ELR (cell line): ENCODE results near the gene SNRNP27.
A peak's percentile ranks its signal among the peaks of the same experiment; 100 is the strongest.
"Not testable (repeated sequence)": the region's sequence is repeated elsewhere in the genome, so short reads cannot be mapped to it uniquely, and the experiment has no call there.

Experiments used
- DNase-seq: peaks from one replicate; pipeline ENCODE4 v3.0.0-alpha.2; 2015; ENCODE audit warnings: low read depth

The SNRNP27 gene

GRCh38 chr2:69946351-69947324 lies 52.9 kb downstream of the SNRNP27 start:
- DNase-seq = peak; percentile 89

DNA sequence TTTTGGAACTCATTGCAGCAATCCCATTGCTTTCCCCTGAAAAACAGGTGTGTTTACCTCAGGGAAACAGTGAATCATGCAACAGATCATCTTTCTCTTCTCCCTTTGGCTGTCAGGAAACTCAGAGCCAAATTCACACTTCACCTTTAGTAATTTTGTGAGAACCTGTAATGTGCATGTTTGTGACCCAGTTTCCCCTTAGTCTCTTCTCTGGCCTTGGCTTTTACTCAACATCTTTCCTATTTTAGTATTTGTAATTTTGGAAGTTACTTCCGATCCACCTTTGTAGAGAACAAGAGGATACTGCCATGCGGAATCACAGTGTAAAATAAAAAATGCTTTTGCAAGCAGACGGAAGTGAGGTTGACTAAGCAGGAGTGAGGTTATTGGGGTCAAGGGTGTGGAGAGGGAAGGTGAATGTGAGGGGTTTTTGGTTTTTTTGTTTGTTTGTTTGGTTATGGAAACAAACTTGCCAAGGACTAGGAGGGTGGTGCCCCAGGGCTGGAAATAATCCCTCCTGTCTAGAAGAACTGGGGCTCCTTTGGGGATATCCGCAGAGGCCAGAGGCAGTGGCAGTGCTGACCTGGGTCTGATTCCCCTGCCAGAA lies 53.7 kb downstream of the SNRNP27 start:
- DNase-seq = no peak

- no peak for DNase-seq
Measured at GRCh38 chr2:69948032-69948962, 54.5 kb downstream of the SNRNP27 start.

DNA sequence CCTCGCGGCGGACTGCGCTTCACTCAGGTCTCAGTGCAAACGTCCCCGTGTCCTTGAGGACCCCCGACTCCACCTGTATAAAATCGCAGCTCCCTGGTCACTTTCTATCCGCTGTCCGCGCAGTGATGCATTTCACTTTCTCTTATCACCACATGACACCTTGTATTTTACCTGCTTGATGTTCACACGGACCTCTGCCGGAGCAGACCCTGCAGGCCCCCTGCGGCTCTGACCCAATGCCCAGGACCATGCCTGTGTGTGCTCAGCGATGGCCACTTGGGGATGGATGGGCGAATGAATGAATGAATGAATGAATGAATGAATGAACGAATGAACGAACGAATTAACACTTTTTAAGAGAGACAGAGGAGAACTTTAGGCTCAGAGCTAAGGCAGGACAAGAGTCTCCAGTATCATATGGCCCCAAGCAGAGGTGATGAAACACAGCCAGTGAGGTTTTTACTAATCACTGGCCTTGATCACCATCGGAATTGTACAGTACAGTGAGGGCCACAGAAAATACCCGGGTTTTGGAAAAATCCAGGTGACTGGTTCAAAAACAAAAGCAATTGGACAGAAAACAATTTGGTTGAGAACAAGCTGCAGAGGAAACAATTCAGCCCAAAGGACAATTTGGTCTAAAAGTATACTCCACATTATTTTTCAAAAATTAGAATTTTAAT lies 55.3 kb downstream of the SNRNP27 start:
- no peak for DNase-seq

GRCh38 chr2:69950241-69950640 lies 56.5 kb downstream of the SNRNP27 start:
- no peak for DNase-seq

DNA sequence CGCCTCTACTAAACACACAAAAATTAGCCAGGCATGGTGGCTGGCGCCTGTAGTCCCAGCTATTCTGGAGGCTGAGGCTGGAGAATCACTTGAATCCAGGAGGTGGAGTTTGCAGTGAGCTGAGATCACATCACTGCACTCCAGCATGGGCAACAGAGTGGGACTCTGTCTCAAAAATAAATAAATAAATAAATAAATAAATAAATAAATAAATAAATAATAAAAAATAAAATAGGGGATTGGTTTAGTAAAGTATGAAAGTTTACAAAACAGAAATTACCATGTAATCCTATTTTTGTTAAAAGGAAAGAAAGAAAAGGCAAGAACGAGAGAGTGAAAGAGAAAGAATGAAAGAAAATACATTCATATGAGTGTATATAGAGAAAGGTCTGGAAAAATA lies 56.9 kb downstream of the SNRNP27 start:
- not testable (repeated sequence) for DNase-seq

DNA sequence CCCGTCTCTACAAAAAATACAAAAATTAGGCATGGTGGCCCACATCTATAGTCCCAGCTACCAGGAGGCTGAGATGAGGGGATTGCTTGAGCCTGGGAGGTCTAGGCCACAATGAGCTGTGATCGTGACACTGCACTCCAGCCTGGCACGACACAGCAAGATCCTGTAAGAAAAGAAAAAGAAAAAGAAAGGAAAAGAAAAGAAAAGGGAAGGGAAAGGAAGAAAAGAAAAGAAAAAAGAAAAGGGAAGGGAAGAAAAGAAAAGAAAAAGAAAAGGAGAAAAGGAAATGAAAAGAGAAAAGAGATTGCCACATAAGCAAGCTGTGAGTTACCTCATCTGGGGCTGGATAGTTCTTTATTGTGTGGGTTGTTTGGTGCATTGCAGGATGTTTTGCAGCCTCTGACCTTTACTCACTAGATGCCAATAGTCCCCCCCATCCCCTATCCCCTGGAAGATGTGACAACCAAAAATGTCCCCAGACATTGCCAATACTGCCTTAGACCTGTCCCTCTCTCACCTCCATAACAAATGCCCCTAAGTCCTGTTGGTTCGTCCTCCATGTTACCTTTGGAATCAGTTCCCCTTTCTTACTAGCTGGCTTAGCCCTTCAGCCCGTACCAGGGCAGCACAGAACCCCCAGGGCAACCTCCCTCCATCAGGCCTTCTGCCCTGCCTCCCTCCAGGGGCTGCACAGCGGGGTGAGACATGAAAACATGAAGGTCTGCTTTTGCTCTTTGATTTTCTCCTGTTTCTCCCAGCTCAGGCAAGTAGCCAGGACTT lies 58.8 kb downstream of the SNRNP27 start:
- no peak for DNase-seq

DNA sequence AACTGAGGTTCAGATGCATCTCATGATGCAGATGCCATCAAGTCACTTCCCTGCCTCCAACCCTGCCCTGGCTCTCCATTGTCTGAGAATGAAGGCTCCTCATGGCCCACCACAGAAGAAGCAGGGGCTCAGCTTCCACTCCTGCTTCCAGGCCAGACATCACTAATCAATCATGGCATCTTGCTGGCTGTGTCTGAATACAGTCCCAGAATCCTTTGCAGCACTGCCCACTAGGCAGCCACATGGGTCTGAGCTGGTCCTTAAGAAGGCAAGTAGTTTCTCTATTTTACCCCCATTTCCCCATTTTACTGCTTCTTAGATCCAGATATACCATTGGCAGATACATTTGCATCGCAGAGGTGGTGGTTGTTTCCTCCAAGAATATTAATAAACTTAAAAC lies 60.3 kb downstream of the SNRNP27 start:
- no peak for DNase-seq
